Ovary (tissue), 9 donors: Measurements from ENCODE around the gene NINJ1. TPM values are rescaled to one million over a fixed set of nuclear protein-coding genes. Genes with fewer than 3 reads are reported as not detected.

ENCODE experiments used
- DNase-seq, 5 donors: peaks; one replicate each; pipeline ENCODE4 v3.0.0-alpha.2; 2019 to 2020
- H3K27ac ChIP-seq, 2 donors: fragments of 200-600 bp; one replicate each; pipeline versions ENCODE4 v1.5.1 to v1.8.0; 2019 to 2022
- H3K27me3 ChIP-seq: fragments of 200-600 bp; one replicate; pipeline ENCODE4 v1.8.0; 2022
- H3K36me3 ChIP-seq: fragments of 200-600 bp; sonication (generic); one replicate; pipeline ENCODE4 v1.5.1; 2019
- H3K4me1 ChIP-seq: one replicate; pipeline ENCODE4 v1.8.1; 2013; ENCODE audit warnings: mild to moderate bottlenecking, moderate library complexity; ENCODE audit not compliant: insufficient read depth
- H3K4me3 ChIP-seq: fragments of 200-600 bp; sonication (generic); one replicate; pipeline ENCODE4 v1.5.1; 2017
- H3K9me3 ChIP-seq, 2 donors: fragments of 200-600 bp in 1 of 2; sonication (generic) in 1 of 2; one replicate each; pipeline versions ENCODE4 v1.5.1 to v1.8.1; 2013 to 2019; ENCODE audit warnings: mild to moderate bottlenecking in 1 of 2, moderate library complexity in 1 of 2
- EP300 ChIP-seq: sonication (generic); formaldehyde crosslinking; IDR thresholded peaks from one replicate; pipeline ENCODE4 v1.6.1; 2017; ENCODE audit warnings: antibody characterized with exemption
- POLR2A ChIP-seq: fragments of 450-650 bp; IDR thresholded peaks from one replicate; pipeline ENCODE4 v1.6.1; 2017; ENCODE audit warnings: antibody characterized with exemption, mild to moderate bottlenecking, moderate library complexity
- WGBS, 3 donors: extraction: QIAGEN DNeasy Blood & Tissue Kit in 1 of 3; methylation state at CpG; one replicate each; pipeline versions ENCODE4 v1.1.5 to v1.1.7; 2013 to 2017; 5-methylcytosine and 5-hydroxymethylcytosine counted together
- intact Hi-C, 4 donors: fragments of 100-400 bp; cut with DNase I; formaldehyde crosslinking; loops; one replicate each; pipeline versions ENCODE4 v1.11.0 to v1.15.1; 2022 to 2023
- polyA plus RNA-seq, 2 donors: library from polyadenylated mRNA; stranded (reverse); fragments of 200-250 nt in 1 of 2; fragments of 350-450 nt in 1 of 2; fragmentation: Illumina TruSeq in 1 of 2; extraction: RNeasy Lipid Tissue Mini Kit (QIAGEN cat#74804) in 1 of 2; gene quantifications; one replicate each; pipeline ENCODE4 v1.2.3, GENCODE V29; 2013 to 2014
- total RNA-seq, 7 donors: library from RNA; depleted of rRNA in 2 of 7; stranded (reverse); fragments of >200 nt in 2 of 7; fragmentation: NEBNext Ultra II Directional in 3 of 7; extraction: Animal tissue kit (Norgen Biotek cat#: 25700) in 3 of 7; gene quantifications; one replicate each; pipeline versions ENCODE4 v1.1.0 to v1.2.4, GENCODE V29; 2016 to 2023
- TF ChIP-seq, protein P1 (sequence below), 3 donors: fragments of 450-650 bp in 2 of 3; fragments of 200-600 bp in 1 of 3; IDR thresholded peaks; one replicate each; pipeline versions ENCODE4 v1.5.1 to v1.8.0; 2016 to 2022; ENCODE audit warnings: antibody characterized with exemption in 3 of 3, mild to moderate bottlenecking in 1 of 3
- donor health status: DM: no; HTN: no; CAD: no; lungs with moderate emphysema.
- donor health status: DM: no; HTN: no; CAD: no.
- donor health status: Bipolar disorder and iron deficiency.
- donor health status: DM: yes; HTN: yes; CAD: no.
- donor health status: DM: no; HTN: no; CAD: no.
- donor health status: DM: yes; HTN: yes; CAD: no.

NINJ1 gene
- total and polyA plus RNA-seq, 9 donors, result 7.5 to 75.2 (median 40.6) TPM

DNA sequence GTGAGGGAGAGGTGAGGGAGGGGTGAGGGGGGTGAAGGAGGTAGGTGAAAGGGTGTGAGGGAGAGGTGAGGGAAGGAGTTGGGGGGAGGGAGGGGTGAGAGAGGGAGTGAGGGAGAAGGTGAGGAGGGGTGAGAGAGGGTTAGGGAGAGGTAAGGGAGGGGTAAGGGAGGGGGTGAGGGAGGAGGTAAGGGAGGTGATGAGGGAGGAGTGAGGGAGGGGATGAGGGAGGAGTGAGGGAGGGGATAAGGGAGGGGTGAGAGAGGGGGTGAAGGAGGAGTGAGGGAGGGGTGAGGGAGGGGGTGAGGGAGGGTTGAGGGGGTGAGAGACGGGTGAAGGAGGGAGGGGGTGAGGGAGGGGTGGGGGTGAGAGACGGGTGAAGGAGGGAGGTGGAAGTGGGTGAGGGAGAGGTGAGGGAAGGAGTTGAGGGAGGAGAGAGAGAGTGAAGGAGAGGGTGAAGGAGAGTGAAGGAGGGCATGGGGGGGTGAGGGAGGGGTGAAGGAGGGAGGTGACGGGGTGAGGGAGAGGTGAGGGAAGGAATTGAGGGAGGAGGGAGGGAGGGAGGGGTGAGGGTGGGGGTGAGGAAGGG lies 18.5 kb downstream of the NINJ1 start:
- Histone ChIP-seq H3K9me3 (no peaks in the 10 kb centered on the region), H3K27me3 (no peaks in the 10 kb centered on the region), H3K4me1 (peaks cover 16% of the 10 kb centered on the region), H3K36me3 (no peaks in the 10 kb centered on the region), H3K4me3 (no peak overlapping the region), H3K27ac (peak overlapping the region in 1 of 2 donors; percentile 89)
- TF ChIP-seq EP300, result no peak
- intact Hi-C loops, result no loop called here
- WGBS, 3 donors, result 16 to 31% (median 22%) methylated on average over 3 of the region's 3 CpGs
- peak in 2 of 5 donors; percentile 11 to 27 for DNase-seq

DNA sequence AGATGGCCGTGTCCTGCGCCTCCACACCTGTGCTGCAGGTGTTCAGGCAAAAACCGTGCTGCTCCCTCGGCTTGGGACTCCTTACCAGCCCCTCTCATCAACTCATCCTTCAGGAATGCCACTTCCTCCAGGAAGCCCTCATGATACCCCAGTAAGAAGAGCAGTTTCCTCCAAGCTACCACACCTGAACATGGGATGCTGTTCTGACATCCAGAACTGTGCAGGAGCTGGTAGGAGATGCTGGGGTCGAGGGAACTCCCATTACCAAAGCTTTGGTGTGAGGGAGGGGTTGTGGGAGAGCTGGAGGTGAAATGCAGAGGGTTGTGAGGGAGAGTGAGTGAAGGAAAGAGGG lies 19.1 kb downstream of the NINJ1 start:
- Histone ChIP-seq H3K27ac (peak overlapping the region; percentile 1 to 24), H3K9me3 (no peaks in the 10 kb centered on the region), H3K4me3 (no peak overlapping the region), H3K4me1 (peaks cover 12% of the 10 kb centered on the region), H3K27me3 (no peaks in the 10 kb centered on the region), H3K36me3 (no peaks in the 10 kb centered on the region)
- TF ChIP-seq, protein P1, sequence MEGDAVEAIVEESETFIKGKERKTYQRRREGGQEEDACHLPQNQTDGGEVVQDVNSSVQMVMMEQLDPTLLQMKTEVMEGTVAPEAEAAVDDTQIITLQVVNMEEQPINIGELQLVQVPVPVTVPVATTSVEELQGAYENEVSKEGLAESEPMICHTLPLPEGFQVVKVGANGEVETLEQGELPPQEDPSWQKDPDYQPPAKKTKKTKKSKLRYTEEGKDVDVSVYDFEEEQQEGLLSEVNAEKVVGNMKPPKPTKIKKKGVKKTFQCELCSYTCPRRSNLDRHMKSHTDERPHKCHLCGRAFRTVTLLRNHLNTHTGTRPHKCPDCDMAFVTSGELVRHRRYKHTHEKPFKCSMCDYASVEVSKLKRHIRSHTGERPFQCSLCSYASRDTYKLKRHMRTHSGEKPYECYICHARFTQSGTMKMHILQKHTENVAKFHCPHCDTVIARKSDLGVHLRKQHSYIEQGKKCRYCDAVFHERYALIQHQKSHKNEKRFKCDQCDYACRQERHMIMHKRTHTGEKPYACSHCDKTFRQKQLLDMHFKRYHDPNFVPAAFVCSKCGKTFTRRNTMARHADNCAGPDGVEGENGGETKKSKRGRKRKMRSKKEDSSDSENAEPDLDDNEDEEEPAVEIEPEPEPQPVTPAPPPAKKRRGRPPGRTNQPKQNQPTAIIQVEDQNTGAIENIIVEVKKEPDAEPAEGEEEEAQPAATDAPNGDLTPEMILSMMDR (IDR thresholded peaks at IDR 0.05), result no peak
- TF ChIP-seq EP300 (no peak), POLR2A (no peak)
- no peak for DNase-seq
- intact Hi-C loops, result loop anchor here in 1 of 4 donors (5.0 kb wide), 1 partner anchor 192 kb away; no protein-coding TSS in a partner anchor
- 73 to 86% (median 80%) methylated on average over 5 of the region's 5 CpGs for WGBS, 3 donors

DNA sequence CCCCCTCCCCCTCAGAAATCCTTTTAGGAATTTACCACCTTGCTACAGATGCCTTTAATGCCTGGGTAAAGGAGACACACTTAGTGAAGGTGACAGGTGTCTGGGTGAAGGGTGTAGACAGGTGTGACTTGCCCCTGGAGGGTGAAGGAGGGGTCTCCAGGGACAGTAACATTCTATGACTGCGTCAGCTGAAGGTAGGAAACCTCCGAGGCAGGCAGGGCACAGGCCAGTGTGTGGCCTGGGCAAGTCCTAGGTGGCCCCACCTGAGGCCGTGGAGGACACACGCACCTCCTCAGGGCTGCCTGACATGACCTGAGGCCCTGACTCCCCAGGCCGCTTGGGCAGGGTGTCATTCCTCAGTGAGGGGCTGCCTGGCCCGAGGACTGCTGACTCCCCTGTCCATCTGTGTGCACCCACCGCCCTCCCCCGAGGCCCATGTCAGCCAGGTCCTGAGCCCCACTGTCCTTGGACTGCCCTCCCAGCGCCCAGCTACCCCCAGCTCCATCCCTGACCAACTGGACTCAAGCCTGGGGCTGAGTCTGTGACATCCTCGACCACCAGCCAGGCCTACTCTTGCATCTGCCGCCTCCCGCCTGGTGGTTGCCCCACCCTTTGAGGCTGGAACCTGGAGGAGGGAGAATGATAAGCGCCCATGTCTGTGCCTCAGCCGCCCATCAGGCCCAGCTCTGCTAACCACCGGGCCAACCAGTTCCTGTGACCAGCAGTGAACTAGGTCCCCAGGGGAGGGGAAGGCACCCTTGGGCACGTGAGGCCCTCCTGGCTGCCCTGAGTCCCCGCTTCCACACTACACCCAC lies 19.7 kb downstream of the NINJ1 start:
- Histone ChIP-seq H3K9me3 (no peaks in the 10 kb centered on the region), H3K27me3 (no peaks in the 10 kb centered on the region), H3K36me3 (no peaks in the 10 kb centered on the region), H3K27ac (peak overlapping the region; percentile 1 to 24), H3K4me3 (no peak overlapping the region), H3K4me1 (peaks cover 8% of the 10 kb centered on the region)
- TF ChIP-seq POLR2A (no peak), EP300 (no peak)
- TF ChIP-seq, protein P1 (IDR thresholded peaks at IDR 0.05), result no peak
- DNase-seq, result peak; percentile 13 to 47 (median 24)
- intact Hi-C loops, result loop anchor here in 1 of 4 donors (5.0 kb wide), 1 partner anchor 193 kb away; no protein-coding TSS in a partner anchor
- 73 to 79% (median 79%) methylated on average over 16 to 17 of the region's 17 CpGs for WGBS, 3 donors

DNA sequence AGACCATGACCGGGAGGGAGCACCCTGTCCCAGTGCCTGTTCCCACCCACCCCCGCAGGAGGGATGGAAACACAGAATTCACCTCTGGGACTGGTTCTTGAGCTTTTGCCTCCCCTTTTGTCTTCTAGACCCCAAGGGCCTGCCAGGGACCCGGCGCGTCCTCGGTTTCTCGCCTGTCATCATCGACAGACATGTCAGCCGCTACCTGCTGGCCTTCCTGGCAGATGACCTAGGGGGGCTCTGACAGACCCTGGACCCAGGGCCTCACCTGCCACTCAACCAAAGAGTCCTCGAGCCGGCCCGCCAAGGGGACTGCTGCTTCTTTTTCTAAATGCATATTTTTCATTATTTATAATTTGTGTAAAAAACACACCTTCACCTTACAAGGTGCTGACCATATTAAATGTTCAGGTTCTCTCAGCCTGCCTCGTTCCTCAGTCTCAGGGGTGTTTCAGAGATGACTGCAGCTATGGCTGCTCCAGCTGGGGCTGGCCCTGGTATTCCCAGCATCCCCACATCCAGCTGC lies 21.1 kb downstream of the NINJ1 start:
- no peaks in the 10 kb centered on the region for H3K36me3 ChIP-seq
- 82 to 91% (median 90%) methylated on average over 13 of the region's 13 CpGs for WGBS, 3 donors
- intact Hi-C loops, result loop anchor here in 1 of 4 donors (5.0 kb wide), 1 partner anchor 194 kb away; no protein-coding TSS in a partner anchor
- peaks cover 7% of the 10 kb centered on the region for H3K4me1 ChIP-seq
- no peak overlapping the region for H3K27ac ChIP-seq
- TF ChIP-seq EP300 (no peak), POLR2A (no peak)
- TF ChIP-seq, protein P1 (IDR thresholded peaks at IDR 0.05), result no peak
- H3K9me3 ChIP-seq, result no peaks in the 10 kb centered on the region
- H3K4me3 ChIP-seq, result no peak overlapping the region
- DNase-seq, result peak in 4 of 5 donors; percentile 7 to 30 (median 18)
- H3K27me3 ChIP-seq, result no peaks in the 10 kb centered on the region
